HEK293T (cell line): ENCODE measurements around the gene GPT2.
A peak's percentile ranks its signal among the peaks of the same experiment; 100 is the strongest.

ENCODE experiments used
- CTCF ChIA-PET: fragments of 350-600 bp; formaldehyde crosslinking; extraction: SDS; loops from one replicate; lab custom pipeline; 2021; ENCODE audit warnings: antibody characterized with exemption, inconsistent platforms; lab: Yijun Ruan, JAX
- POLR2A ChIA-PET: fragments of 350-600 bp; formaldehyde crosslinking; extraction: SDS; loops from one replicate; lab custom pipeline; 2020; ENCODE audit warnings: antibody characterized with exemption, inconsistent platforms; lab: Yijun Ruan, JAX
- DNase-seq: peaks from one replicate; pipeline ENCODE4 v3.0.0; 2012; ENCODE audit warnings: mixed read lengths; ENCODE audit errors: extremely low spot score
- ARNT ChIP-seq: fragments of 450-650 bp; IDR thresholded peaks from 2 replicates; pipeline ENCODE4 v1.6.1; 2017; ENCODE audit warnings: mild to moderate bottlenecking
- BHLHE40 ChIP-seq: fragments of 450-650 bp; IDR thresholded peaks from 2 replicates; pipeline ENCODE4 v1.6.1; 2016; ENCODE audit warnings: mild to moderate bottlenecking, moderate library complexity, borderline replicate concordance
- CTBP1 ChIP-seq: fragments of 450-650 bp; IDR thresholded peaks from 2 replicates; pipeline ENCODE4 v1.6.1; 2016; ENCODE audit warnings: borderline replicate concordance
- ELF4 ChIP-seq: fragments of 450-650 bp; IDR thresholded peaks from 2 replicates; pipeline ENCODE4 v1.6.1; 2017; ENCODE audit warnings: antibody characterized with exemption
- FOXA1 ChIP-seq: fragments of 450-650 bp; IDR thresholded peaks from 2 replicates; pipeline ENCODE4 v1.6.1; 2016; ENCODE audit warnings: mild to moderate bottlenecking
- FOXK2 ChIP-seq: fragments of 450-650 bp; IDR thresholded peaks from 2 replicates; pipeline ENCODE4 v1.6.1; 2016; ENCODE audit warnings: mild to moderate bottlenecking
- FOXM1 ChIP-seq: fragments of 450-650 bp; IDR thresholded peaks from 2 replicates; pipeline ENCODE4 v1.6.1; 2017; ENCODE audit warnings: mild to moderate bottlenecking, borderline replicate concordance
- HDGF ChIP-seq: fragments of 450-650 bp; IDR thresholded peaks from 2 replicates; pipeline ENCODE4 v1.6.1; 2017; ENCODE audit warnings: antibody characterized with exemption, borderline replicate concordance
- L3MBTL2 ChIP-seq: fragments of 450-650 bp; conservative IDR thresholded peaks from 2 replicates; pipeline ENCODE4 v1.6.1; 2016; ENCODE audit warnings: mild to moderate bottlenecking
- LEF1 ChIP-seq: fragments of 450-650 bp; IDR thresholded peaks from 2 replicates; pipeline ENCODE4 v1.6.1; 2017; ENCODE audit warnings: mild to moderate bottlenecking, borderline replicate concordance
- NFRKB ChIP-seq: fragments of 450-650 bp; IDR thresholded peaks from 2 replicates; pipeline ENCODE4 v1.6.1; 2016; ENCODE audit warnings: mild to moderate bottlenecking, moderate library complexity
- PKNOX1 ChIP-seq: fragments of 450-650 bp; IDR thresholded peaks from 2 replicates; pipeline ENCODE4 v1.6.1; 2016
- SP1 ChIP-seq: fragments of 450-650 bp; IDR thresholded peaks from 2 replicates; pipeline ENCODE4 v1.6.1; 2017
- SUZ12 ChIP-seq: fragments of 450-650 bp; IDR thresholded peaks from 2 replicates; pipeline ENCODE4 v1.6.1; 2016; ENCODE audit warnings: mild to moderate bottlenecking
- TARDBP ChIP-seq: fragments of 450-650 bp; IDR thresholded peaks from 2 replicates; pipeline ENCODE4 v1.6.1; 2016
- ZNF384 ChIP-seq: fragments of 450-650 bp; IDR thresholded peaks from 2 replicates; pipeline ENCODE4 v1.6.1; 2016

GPT2 gene

DNA sequence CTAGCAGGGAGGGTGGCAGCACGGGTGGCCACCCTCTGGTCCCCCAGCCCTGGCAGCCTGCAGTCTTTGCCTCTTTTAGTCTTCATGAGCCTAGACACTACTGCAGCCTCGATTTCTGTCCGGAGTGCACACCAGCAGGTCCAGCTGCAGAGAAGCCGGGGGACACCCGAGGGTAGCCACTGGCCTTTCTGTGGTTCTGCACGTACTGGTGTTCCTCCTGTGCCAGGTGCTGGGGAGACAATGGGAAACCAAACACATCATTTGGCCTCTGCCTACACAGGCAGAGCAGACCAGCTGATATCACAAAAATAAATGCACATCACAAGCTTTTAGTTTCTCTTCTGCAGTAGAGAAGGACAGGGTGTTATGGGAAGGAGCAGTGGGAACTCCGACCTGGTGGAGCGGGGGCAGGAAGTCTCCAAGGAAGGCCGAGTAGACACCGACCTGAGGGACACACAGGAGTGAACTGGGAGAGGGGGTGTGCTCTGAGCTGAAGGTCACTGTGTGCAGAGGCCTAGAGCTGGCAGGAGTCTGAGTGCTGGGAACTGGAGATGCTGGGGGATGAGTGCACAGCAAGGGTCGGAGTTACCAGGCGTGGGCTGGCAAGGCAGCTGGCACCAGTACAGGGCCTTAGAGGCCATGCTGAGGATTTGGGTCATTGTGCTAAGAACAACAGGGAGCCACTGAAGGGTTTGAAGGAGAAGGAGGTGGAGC, 23.1 kb downstream of the GPT2 start:
- DNase-seq = no peak
- ChIA-PET CTCF (interaction anchor here (2.7 kb wide), 1 partner anchor 54 kb away, joined by 28 read pairs; no protein-coding TSS in a partner anchor), POLR2A (no interaction called here)
- TF ChIP-seq TARDBP (no peak), FOXA1 (no peak), FOXM1 (no peak), CTBP1 (no peak), HDGF (no peak), NFRKB (no peak), PKNOX1 (no peak), ZNF384 (no peak), ARNT (no peak), LEF1 (no peak), SP1 (no peak), SUZ12 (no peak), BHLHE40 (no peak), L3MBTL2 (no peak), ELF4 (no peak)

GRCh38 chr16:46908540-46909372, 24.6 kb downstream of the GPT2 start:
- peak; percentile 75 for DNase-seq
- CTCF ChIA-PET = interaction anchor here (0.6 to 2.7 kb wide), 6 partner anchors 27 to 235 kb away, joined by 3 to 28 read pairs (median 4); no protein-coding TSS in a partner anchor
- no peak for TF ChIP-seq PKNOX1
- TF ChIP-seq SUZ12 = no peak
- TF ChIP-seq ARNT = no peak
- no peak for TF ChIP-seq FOXK2
- no peak for TF ChIP-seq LEF1
- TF ChIP-seq L3MBTL2 = no peak
- TF ChIP-seq SP1 = no peak
- POLR2A ChIA-PET = interaction anchor here (0.7 kb wide), 1 partner anchor 55 kb away, joined by 3 read pairs; no protein-coding TSS in a partner anchor

- TF ChIP-seq ZNF384 (no peak), FOXA1 (no peak), LEF1 (no peak), L3MBTL2 (no peak), HDGF (no peak), ARNT (no peak), BHLHE40 (no peak), PKNOX1 (no peak), TARDBP (no peak), CTBP1 (no peak)
- no peak for DNase-seq
- ChIA-PET POLR2A (no interaction called here), CTCF (interaction anchor here (1.1 kb wide), 1 partner anchor 57 kb away, joined by 4 read pairs; no protein-coding TSS in a partner anchor)
Measured at GRCh38 chr16:46911038-46911437, 26.9 kb downstream of the GPT2 start.

GRCh38 chr16:46911650-46912049, 27.5 kb downstream of the GPT2 start:
- ChIA-PET CTCF (interaction anchor here (1.1 kb wide), 1 partner anchor 58 kb away, joined by 4 read pairs; no protein-coding TSS in a partner anchor), POLR2A (no interaction called here)
- DNase-seq = no peak
- no peak for TF ChIP-seq FOXM1
- TF ChIP-seq SP1 = no peak
- TF ChIP-seq FOXA1 = no peak
- no peak for TF ChIP-seq HDGF
- no peak for TF ChIP-seq PKNOX1
- TF ChIP-seq ELF4 = no peak
- no peak for TF ChIP-seq FOXK2
- no peak for TF ChIP-seq BHLHE40
- no peak for TF ChIP-seq ARNT
- no peak for TF ChIP-seq SUZ12
- TF ChIP-seq TARDBP = no peak
- no peak for TF ChIP-seq LEF1
- TF ChIP-seq L3MBTL2 = no peak
- no peak for TF ChIP-seq ZNF384
- TF ChIP-seq NFRKB = no peak
- TF ChIP-seq CTBP1 = no peak

GRCh38 chr16:46914556-46915201, 30.5 kb downstream of the GPT2 start:
- CTCF ChIA-PET = no interaction called here
- no peak for TF ChIP-seq PKNOX1
- no peak for TF ChIP-seq BHLHE40
- no peak for TF ChIP-seq FOXA1
- no peak for TF ChIP-seq FOXM1
- TF ChIP-seq ELF4 = no peak
- TF ChIP-seq TARDBP = no peak
- TF ChIP-seq L3MBTL2 = no peak
- TF ChIP-seq LEF1 = no peak
- TF ChIP-seq HDGF = no peak
- no peak for TF ChIP-seq ZNF384
- no peak for TF ChIP-seq NFRKB
- no peak for TF ChIP-seq SP1
- no peak for TF ChIP-seq CTBP1
- no peak for TF ChIP-seq ARNT
- TF ChIP-seq SUZ12 = no peak
- TF ChIP-seq FOXK2 = no peak

More at GRCh38 chr16:46914556-46915201, 30.5 kb downstream of the GPT2 start:
- POLR2A ChIA-PET = no interaction called here
- no peak for DNase-seq
